Activated naive CD8-positive, alpha-beta T cell treated with anti-CD3 and anti-CD28 coated beads for 36 hours (primary cell): ENCODE results near the gene IQCC. TPM values are rescaled to one million over a fixed set of nuclear protein-coding genes. Genes with fewer than 3 reads are reported as not detected.
A peak's percentile ranks its signal among the peaks of the same experiment; 100 is the strongest.

Experiments
- DNase-seq: peaks from one replicate; pipeline ENCODE4 v3.0.0; 2021
- H3K27ac Mint-ChIP-seq: one replicate; pipeline ENCODE4 v1.8.0; 2022; ENCODE audit warnings: mild to moderate bottlenecking, moderate library complexity, mixed read lengths
- H3K27me3 Mint-ChIP-seq: one replicate; pipeline ENCODE4 v1.8.0; 2022; ENCODE audit warnings: mild to moderate bottlenecking, mixed read lengths
- H3K36me3 Mint-ChIP-seq: one replicate; pipeline ENCODE4 v1.8.0; 2021; ENCODE audit warnings: mild to moderate bottlenecking, mixed read lengths
- H3K4me1 Mint-ChIP-seq: one replicate; pipeline ENCODE4 v1.8.0; 2021; ENCODE audit warnings: mixed read lengths
- H3K4me3 Mint-ChIP-seq: one replicate; pipeline ENCODE4 v1.8.0; 2022; ENCODE audit warnings: mild to moderate bottlenecking, moderate library complexity, mixed read lengths
- H3K9me3 Mint-ChIP-seq: one replicate; pipeline ENCODE4 v1.8.0; 2022; ENCODE audit warnings: mixed read lengths
- total RNA-seq, 2 experiments: library from RNA; stranded (reverse); gene quantifications; one replicate each; pipeline ENCODE4 v1.2.3, GENCODE V29; 2021

The IQCC gene
- total RNA-seq, 2 experiments from 2014 or later, result 4.8 to 5.0 TPM

DNA sequence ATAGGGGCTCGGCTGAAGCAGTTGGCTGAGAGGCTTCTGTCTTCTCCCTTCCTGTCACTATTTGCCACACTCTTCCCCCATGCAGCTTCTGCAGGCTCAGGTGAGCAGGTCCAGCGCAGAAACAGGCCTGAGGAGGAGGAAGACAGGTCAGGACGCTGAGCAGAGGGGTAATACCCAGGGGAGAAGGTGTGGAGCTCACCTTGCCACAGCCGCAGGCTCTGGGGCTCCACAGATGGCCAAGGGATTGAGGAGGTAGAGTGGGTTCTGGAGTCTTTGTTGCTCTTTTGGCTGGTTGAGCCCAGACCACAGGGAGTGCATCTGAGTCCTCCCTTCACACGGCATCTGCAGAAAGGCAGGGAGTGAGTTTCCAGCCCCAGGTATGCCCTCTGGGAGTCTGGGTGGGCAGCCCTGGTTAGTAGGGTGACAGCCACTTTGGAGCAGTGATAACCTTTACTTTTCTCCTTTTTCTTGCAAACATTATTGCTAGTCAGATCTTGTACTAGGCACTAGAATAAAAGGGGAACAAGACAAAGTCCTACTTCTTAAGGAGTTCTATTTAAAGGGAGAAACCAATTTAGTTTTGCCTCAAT is 26.5 kb downstream of the IQCC start:
- Mint-ChIP-seq H3K36me3 (peaks cover 15% of the 10 kb centered on the region), H3K4me3 (no peak overlapping the region), H3K4me1 (peaks cover 7% of the 10 kb centered on the region), H3K9me3 (no peaks in the 10 kb centered on the region), H3K27me3 (no peaks in the 10 kb centered on the region), H3K27ac (no peak overlapping the region)
- no peak for DNase-seq

DNA sequence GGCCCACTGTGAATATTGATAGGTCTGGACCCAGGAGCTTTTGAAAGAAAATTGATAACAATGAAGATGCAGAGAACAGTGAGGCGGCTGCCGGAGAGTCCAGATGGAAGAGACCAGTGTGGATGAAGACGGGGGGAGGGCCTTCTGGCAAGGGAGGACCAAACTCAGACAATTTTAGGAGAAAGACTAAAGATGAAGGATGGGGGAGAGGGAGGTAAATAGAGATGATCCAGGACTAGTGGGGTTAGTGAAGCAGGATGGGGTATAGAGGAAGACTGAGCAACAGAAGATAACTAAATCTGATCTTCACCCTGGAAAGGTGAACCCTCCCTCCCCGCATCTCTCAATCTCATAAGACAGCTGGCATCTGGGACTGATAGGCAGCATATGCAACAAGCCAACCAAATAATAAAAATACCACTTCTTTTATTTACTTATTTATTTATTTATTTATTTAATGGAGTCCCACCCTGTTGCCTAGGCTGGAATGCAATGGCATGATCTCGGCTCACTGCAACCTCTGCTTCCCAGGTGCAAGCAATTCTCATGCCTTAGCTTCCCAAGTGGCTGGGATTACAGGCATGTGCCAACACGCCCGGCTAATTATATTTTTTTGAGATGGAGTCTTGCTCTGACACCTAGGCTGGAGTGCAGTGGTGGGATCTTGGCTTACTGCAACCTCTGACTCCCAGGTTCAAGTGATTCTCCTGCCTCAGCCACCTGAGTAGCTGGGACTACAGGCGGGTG is 27.3 kb downstream of the IQCC start:
- no peak for DNase-seq
- H3K27ac Mint-ChIP-seq, result no peak overlapping the region
- H3K9me3 Mint-ChIP-seq, result no peaks in the 10 kb centered on the region
- H3K4me3 Mint-ChIP-seq, result no peak overlapping the region
- H3K4me1 Mint-ChIP-seq, result peaks cover 6% of the 10 kb centered on the region
- H3K36me3 Mint-ChIP-seq, result peaks cover 13% of the 10 kb centered on the region
- H3K27me3 Mint-ChIP-seq, result no peaks in the 10 kb centered on the region

DNA sequence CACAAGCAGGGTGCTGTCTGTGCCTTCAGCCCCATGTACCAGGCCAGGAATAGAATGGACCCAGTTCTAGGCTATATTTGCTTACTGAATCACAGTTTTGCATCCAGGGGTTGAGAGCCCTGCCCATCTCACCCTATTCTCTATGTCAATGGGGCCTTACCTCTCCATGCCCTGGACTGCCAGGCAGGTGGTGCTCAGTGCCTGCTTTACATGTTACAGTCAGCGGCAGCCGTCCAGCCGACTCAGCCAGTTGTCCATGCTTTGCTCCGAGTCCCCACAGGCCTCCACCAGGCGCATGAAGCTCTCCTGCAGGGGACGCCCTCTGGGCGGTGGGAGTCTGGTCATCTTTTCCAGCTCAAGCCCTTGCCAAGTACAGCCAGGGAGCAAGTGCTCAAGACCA is 29.3 kb downstream of the IQCC start:
- Mint-ChIP-seq H3K36me3 (peaks cover 5% of the 10 kb centered on the region), H3K9me3 (no peaks in the 10 kb centered on the region), H3K4me3 (no peak overlapping the region), H3K27ac (no peak overlapping the region), H3K27me3 (no peaks in the 10 kb centered on the region), H3K4me1 (no peaks in the 10 kb centered on the region)
- no peak for DNase-seq

DNA sequence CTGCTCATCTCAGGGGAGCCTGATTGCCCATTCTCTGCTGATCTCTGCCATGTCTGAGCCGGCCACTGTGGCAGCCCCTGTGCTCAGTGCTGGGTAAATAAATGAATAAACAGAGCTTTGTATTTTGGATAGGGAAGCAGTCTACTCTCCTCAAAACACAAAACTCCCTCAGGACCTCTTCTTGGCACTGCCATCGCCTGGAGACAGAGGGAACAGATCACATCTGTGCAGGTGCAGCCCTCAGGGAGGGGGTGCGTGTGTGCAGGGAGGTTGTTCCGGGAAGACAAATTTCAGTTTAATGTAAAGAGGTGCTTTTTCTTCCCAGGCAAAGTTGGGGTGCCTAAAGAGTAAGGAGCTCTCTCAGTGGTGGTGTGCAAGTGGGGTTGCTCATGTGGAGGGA is 33.9 kb downstream of the IQCC start:
- no peak for DNase-seq
- peaks cover 16% of the 10 kb centered on the region for H3K4me1 Mint-ChIP-seq
- no peak overlapping the region for H3K27ac Mint-ChIP-seq
- H3K4me3 Mint-ChIP-seq, result peak overlapping the region; percentile 22
- H3K27me3 Mint-ChIP-seq, result no peaks in the 10 kb centered on the region
- H3K9me3 Mint-ChIP-seq, result no peaks in the 10 kb centered on the region
- H3K36me3 Mint-ChIP-seq, result no peaks in the 10 kb centered on the region

DNA sequence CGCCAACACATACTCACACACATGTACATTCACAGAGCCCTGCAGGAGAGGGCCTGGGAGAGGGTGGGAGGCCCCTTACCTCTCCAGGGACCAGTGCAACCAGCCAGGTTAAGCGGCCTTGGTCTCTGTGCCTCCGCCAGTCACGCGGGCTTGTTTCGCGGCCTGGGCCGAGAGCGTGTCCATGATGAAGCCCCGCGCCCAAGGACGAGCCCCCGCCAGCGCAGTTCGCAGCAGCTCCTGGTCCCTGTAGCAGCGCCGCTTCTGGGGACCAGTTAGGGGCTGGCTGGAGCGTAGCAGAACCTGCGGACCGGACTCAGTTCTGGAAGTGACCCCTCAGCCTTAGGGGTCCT is 34.3 kb downstream of the IQCC start:
- Mint-ChIP-seq H3K9me3 (no peaks in the 10 kb centered on the region), H3K4me1 (peaks cover 16% of the 10 kb centered on the region), H3K27ac (no peak overlapping the region), H3K4me3 (peak overlapping the region; percentile 81), H3K36me3 (no peaks in the 10 kb centered on the region), H3K27me3 (no peaks in the 10 kb centered on the region)
- DNase-seq, result no peak

DNA sequence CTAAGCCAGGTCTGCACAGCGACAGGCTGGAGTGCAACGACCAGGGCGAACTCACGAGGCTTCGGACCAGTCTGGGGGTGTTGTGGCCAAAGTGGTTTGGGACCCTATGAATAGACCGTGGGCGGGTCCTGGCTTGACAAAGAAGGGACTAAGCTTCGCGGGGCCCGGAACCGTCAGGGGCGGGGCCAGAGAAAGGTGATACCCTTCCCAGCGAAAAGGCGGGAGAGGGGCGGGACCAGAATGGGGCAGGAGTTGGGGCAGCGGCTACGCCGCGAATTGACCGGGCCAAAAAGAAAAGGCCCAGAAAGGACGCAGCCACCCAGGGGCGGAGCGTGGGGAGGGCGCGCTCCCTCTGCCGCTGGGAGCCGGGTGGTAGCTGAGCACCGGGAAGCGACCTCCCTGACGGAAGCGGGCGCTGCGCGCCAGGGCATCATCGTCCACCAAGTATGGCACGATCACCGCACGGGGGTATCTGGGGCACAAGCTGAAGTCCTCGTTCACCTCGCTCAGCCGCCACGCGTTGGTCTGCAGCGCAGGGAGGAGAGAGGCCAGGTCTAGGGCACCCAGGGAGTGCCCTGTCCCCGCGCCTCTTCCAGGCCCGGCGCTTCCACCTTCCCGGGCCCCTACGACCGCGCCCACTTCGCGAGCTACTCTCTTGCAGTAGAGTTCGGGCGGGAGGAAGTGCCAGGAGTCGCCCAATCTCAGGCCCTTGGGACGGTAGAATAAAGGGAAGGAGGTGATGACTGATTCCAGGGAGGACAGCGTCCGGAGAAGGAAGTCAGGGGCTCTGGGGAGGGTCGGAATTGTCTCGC is 34.9 kb downstream of the IQCC start:
- peaks cover 16% of the 10 kb centered on the region for H3K4me1 Mint-ChIP-seq
- H3K27me3 Mint-ChIP-seq, result no peaks in the 10 kb centered on the region
- no peaks in the 10 kb centered on the region for H3K36me3 Mint-ChIP-seq
- peak overlapping the region; percentile 81 for H3K4me3 Mint-ChIP-seq
- no peaks in the 10 kb centered on the region for H3K9me3 Mint-ChIP-seq
- DNase-seq, result no peak
- H3K27ac Mint-ChIP-seq, result peak overlapping the region; percentile 23

DNA sequence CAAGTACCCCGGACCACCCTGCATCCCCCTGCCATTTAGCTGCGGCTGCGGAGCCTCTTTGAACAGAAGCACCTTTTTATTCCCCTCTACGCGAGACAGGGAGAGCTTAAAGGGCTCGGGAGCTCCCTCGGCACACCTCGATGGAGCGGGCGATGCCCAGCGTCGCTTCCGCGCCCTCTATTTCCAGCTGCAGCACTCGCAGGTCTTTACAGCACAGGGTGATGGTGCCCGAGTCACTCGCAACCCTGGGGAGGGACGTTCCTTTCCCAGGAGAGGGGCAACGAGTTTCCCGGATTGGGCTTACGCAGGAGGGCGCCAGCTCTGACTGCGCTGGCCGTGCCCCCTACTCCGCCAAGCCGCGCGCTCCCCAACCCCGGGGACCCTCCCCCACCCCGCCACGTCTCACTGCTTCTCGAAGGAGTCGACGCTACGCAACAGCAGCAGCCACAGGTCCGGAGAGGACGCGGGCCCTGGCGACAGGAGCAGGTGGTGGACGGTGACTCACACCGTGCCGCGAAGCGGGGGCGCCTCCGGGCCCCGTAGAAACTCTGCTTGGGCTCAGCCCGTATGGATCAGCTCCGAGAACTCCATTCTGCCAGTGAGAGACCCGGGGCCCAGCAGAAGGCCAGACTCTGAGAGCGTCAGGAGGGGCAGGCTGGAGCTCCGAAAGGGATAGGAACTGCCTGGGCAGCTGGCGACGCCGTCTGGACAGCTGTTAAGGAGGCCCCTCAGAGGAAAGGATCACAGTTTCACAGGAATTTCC is 35.7 kb downstream of the IQCC start:
- no peaks in the 10 kb centered on the region for H3K36me3 Mint-ChIP-seq
- H3K27ac Mint-ChIP-seq, result peak overlapping the region; percentile 67
- no peak for DNase-seq
- no peaks in the 10 kb centered on the region for H3K27me3 Mint-ChIP-seq
- H3K9me3 Mint-ChIP-seq, result no peaks in the 10 kb centered on the region
- peak overlapping the region; percentile 81 for H3K4me3 Mint-ChIP-seq
- peaks cover 16% of the 10 kb centered on the region for H3K4me1 Mint-ChIP-seq

DNA sequence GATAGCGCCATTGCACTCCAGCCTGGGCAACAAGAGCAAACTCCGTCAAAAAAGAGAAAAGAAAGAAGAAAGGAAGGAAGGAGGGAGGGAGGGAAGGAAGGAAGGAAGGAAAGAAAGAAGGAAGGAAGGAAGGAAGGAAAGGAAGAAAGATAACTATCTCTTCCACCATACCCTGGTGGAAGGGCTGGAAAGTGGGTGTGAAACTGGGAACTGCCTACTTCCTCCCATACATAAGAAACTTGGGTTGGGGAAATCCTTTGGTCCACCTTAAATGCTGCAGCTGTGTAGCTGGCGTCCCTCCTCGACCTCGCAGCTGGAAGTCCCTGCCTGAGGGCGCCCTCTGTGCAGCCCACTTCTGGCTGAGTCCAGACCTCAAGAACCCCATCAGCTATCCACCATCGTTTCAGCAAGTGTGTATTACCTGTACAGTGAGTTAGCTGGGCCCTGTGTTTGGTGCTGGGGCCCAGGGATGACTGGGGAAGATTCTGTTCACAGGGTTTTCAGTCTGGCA is 36.9 kb downstream of the IQCC start:
- Mint-ChIP-seq H3K27ac (peak overlapping the region; percentile 16), H3K9me3 (no peaks in the 10 kb centered on the region), H3K4me3 (no peak overlapping the region), H3K4me1 (peaks cover 27% of the 10 kb centered on the region), H3K36me3 (no peaks in the 10 kb centered on the region), H3K27me3 (no peaks in the 10 kb centered on the region)
- DNase-seq, result no peak

DNA sequence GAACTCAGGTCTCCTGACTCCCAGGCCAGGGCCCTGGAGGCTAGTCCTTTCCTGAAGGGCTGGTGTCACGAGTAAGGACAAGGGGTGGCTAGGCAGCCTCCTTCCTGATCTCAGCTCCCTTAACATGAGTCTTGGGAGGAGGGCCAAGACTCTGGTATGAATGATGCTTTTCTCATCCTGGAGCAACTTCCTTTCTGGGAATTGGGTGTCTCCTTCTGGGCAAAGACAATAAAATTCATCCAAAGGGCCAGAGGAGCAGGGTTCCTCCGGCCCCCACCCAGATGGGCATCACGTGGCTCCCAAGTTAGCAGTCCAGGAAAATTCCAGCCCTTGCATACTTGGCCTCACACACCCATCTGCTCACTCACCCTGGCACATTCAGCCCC is 41.4 kb downstream of the IQCC start, which contains the start of gene FAM167B:
Gene FAM167B (plus strand): TSS at position 335 of the 386 bp plus-strand sequence. CDS start 200 bp downstream, outside the sequence.
- H3K9me3 Mint-ChIP-seq, result no peaks in the 10 kb centered on the region
- no peaks in the 10 kb centered on the region for H3K27me3 Mint-ChIP-seq
- peaks cover 8% of the 10 kb centered on the region for H3K36me3 Mint-ChIP-seq
- DNase-seq, result no peak
- H3K27ac Mint-ChIP-seq, result peak within 1 kb of the TSS; percentile 92
- H3K4me3 Mint-ChIP-seq, result peak within 1 kb of the TSS; percentile 36
- H3K4me1 Mint-ChIP-seq, result peaks cover 50% of the 10 kb centered on the region

DNA sequence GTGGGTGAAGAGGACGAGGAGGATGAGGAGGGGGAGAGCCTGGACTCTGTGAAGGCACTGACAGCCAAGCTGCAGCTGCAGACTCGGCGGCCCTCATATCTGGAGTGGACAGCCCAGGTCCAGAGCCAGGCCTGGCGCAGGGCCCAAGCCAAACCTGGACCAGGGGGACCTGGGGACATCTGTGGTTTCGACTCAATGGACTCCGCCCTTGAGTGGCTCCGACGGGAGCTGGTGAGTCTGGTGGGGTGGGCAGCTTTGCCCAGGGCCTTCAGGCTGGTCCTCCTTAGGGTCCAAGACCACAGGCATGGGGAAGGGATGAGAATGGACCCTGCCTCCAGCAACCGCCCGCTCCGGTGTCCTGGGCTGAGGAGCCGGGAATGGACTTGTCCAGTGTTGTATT is 42.0 kb downstream of the IQCC start:
- H3K9me3 Mint-ChIP-seq, result no peaks in the 10 kb centered on the region
- H3K27me3 Mint-ChIP-seq, result no peaks in the 10 kb centered on the region
- no peak overlapping the region for H3K4me3 Mint-ChIP-seq
- H3K4me1 Mint-ChIP-seq, result peaks cover 47% of the 10 kb centered on the region
- peak overlapping the region; percentile 92 for H3K27ac Mint-ChIP-seq
- DNase-seq, result no peak
- H3K36me3 Mint-ChIP-seq, result peaks cover 14% of the 10 kb centered on the region

DNA sequence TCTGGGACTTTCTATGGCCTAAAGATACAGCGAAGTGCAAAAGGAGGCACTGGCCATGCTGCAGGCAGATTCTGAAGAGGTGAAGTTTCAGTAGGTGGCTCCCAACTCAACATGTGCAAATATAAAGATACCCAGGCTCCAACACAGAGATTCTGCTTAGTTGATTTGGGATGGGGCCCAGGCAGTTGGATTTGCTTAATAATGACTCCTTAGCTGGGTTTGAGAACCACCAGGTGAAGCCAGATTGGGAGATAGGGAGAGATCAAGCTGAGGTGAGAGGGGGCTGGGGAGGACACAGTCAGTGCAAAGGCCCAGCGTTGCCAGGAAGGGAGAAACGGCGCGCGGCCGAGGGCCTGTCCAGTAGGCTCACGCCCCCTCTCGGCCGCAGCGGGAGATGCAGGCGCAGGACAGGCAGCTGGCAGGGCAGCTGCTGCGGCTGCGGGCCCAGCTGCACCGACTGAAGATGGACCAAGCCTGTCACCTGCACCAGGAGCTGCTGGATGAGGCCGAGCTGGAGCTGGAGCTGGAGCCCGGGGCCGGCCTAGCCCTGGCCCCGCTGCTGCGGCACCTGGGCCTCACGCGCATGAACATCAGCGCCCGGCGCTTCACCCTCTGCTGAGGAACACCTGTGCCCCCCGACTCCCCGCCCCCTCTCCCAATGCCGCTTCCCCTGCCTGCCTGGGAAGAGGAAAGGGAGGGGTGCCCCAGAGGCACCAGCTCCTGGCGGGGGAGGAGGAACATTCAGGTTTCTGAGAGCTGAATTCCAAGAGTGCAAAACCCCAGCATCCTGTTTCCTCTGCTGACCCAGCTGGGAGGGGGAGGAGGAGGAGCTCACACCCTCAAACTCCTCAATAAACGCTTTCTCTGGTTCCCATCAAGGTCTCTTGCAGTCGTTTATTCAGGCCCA is 42.8 kb downstream of the IQCC start:
- H3K36me3 Mint-ChIP-seq, result peaks cover 22% of the 10 kb centered on the region
- H3K4me3 Mint-ChIP-seq, result peak overlapping the region; percentile 38

DNA sequence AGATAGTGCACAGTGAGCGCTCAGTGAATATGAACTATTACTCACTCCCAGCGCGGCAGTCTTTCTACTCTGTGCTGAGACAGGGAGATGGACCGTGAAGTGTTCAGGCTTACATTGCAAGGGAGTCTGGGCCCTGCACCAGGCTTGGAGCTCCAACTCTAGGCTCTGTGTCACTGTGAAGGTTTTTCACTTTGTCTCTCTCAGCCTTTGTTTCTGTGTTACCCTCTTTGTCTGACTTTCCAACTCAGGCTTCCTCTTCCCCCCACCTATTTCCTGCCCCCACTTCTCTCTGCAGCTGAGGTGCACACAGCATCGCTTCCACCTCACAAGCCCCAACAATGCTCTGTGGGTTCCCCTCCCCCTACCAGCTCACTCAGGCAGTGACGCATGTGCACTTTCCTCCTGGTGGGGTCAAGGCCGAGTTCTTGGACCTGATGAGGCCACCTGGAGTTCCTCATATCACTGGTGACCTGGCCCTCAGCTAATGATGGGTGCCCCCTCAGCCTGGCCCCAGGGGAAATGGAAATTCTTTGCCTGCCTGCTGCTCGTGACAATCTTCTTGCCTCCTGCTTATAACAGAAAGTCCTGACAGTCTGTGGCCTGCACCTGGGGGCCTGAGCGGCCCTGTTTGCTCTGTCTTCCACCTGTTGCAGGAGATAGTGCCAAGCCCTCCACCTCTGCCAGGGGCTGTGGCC is 44.5 kb downstream of the IQCC start:
- Mint-ChIP-seq H3K27ac (peak overlapping the region; percentile 92), H3K4me3 (peak overlapping the region; percentile 97), H3K27me3 (no peaks in the 10 kb centered on the region), H3K4me1 (peaks cover 56% of the 10 kb centered on the region), H3K9me3 (no peaks in the 10 kb centered on the region), H3K36me3 (peaks cover 35% of the 10 kb centered on the region)
- peak; percentile 82 for DNase-seq

More for the DNA sequence above, 42.8 kb downstream of the IQCC start:
- Mint-ChIP-seq H3K27me3 (no peaks in the 10 kb centered on the region), H3K4me1 (peaks cover 48% of the 10 kb centered on the region), H3K9me3 (no peaks in the 10 kb centered on the region), H3K27ac (peak overlapping the region; percentile 92)
- DNase-seq, result peak; percentile 84

DNA sequence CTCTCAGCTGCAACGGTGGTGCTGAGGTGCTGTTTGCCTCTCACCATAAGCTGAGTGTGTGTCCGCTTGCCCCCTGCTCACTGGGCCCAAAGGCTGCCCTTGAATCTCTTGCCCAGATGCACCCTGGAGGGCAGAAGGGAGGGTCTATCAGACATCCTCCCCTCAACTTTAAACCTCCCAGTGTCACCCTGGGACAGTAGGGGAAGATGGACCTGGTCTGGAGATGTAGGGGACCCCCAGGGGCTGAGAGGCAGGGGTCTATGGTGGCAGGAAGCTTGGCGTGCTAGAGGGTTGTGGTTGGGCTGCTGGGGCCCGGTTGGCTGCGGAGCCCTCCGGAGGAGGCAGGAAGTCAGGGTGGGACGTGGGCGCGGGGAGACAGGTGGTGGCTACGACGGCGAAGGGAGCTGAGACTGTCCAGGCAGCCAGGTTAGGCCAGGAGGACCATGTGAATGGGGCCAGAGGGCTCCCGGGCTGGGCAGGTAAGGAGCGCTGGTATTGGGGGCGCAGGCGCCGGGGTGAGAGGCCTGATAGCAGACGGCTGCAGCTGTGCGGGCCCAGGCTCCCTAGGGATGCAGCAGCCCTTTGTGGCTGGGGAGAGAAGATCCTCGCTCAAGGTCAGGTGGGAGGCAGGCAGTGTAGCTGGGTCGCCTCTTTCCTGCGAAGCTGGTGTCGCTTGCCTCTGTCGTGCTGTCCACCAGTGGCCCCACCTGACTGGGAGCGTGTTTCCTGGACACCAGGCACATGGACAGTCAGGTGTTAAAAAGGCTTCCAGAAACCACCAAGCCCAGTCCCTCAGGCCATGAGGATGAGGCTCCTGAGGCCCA is 45.6 kb downstream of the IQCC start, which contains the start of gene LCK:
Gene LCK (plus strand): TSS at position 373 of the 824 bp plus-strand sequence. CDS start 23,065 bp downstream, outside the sequence.
- peak within 1 kb of the TSS; percentile 92 for H3K27ac Mint-ChIP-seq
- peaks cover 61% of the 10 kb centered on the region for H3K4me1 Mint-ChIP-seq
- H3K9me3 Mint-ChIP-seq, result no peaks in the 10 kb centered on the region
- peak within 1 kb of the TSS; percentile 97 for H3K4me3 Mint-ChIP-seq
- DNase-seq, result peak; percentile 85
- no peaks in the 10 kb centered on the region for H3K27me3 Mint-ChIP-seq
- peaks cover 40% of the 10 kb centered on the region for H3K36me3 Mint-ChIP-seq
